Sigmoid colon (tissue), 3 donors: ENCODE results near the gene C17orf107.

Experiments
- CTCF ChIP-seq, 4 experiments: fragments of 450-650 bp in 3 of 4; fragments of 200-600 bp in 1 of 4; IDR thresholded peaks; one replicate each; pipeline ENCODE4 v1.5.1; 2016 to 2019; ENCODE audit warnings: antibody characterized with exemption in 4 of 4, mild to moderate bottlenecking in 3 of 4, moderate library complexity in 2 of 4
- POLR2A ChIP-seq, 2 donors: fragments of 450-650 bp; IDR thresholded peaks; one replicate each; pipeline ENCODE4 v1.6.1; 2016; ENCODE audit warnings: antibody characterized with exemption in 2 of 2, mild to moderate bottlenecking in 2 of 2, moderate library complexity in 2 of 2

GRCh38 chr17:4934173-4934979 is 35.0 kb downstream of the C17orf107 start:
- peak in 1 of 4 experiments; percentile 6 for TF ChIP-seq CTCF (IDR thresholded peaks at IDR 0.05)
- no peak for TF ChIP-seq POLR2A (IDR thresholded peaks at IDR 0.05)
